Endothelial cell of umbilical vein (primary cell): ENCODE data around the gene CHRNA5. TPM values are rescaled to one million over a fixed set of nuclear protein-coding genes. Genes with fewer than 3 reads are reported as not detected.
A peak's percentile ranks its signal among the peaks of the same experiment; 100 is the strongest.

Experiments
- BruUV-seq: library from RNA; stranded (reverse); fragments of 400-500 nt; replicated peaks from 2 replicates; lab custom pipeline; 2021; lab: Mats Ljungman, UMichigan
- CTCF ChIA-PET: fragments of 300-600, 350-600 bp; sonication (Branson Sonifier 250); formaldehyde crosslinking; loops from one replicate; lab custom pipeline; 2021; ENCODE audit warnings: antibody characterized with exemption, inconsistent platforms; lab: Charles Lee
- POLR2A ChIA-PET: fragments of 300-600, 350-600 bp; sonication (Branson Sonifier 250); formaldehyde crosslinking; loops from one replicate; lab custom pipeline; 2021; ENCODE audit warnings: antibody characterized with exemption, inconsistent platforms; lab: Charles Lee
- DNase-seq: peaks from one replicate; pipeline ENCODE4 v3.0.0-alpha.2; 2011; ENCODE audit warnings: low read depth, low spot score
- FAIRE-seq: peaks from 2 replicates; lab custom pipeline; 2011; peaks lifted over from hg19 to GRCh38; lab: Jason Lieb, UNC
- H2AFZ ChIP-seq: 2 replicates; pipeline ENCODE4 v1.6.0; 2012; ENCODE audit warnings: low read depth, low read length, control low read depth, inconsistent platforms
- H3K27ac ChIP-seq: 2 replicates; pipeline ENCODE4 v1.5.1; 2011; ENCODE audit warnings: low read depth, mild to moderate bottlenecking, control low read depth, low read length, moderate library complexity; ENCODE audit not compliant: insufficient read depth
- H3K27me3 ChIP-seq, 2 experiments: 2 replicates each; pipeline versions ENCODE4 v1.6.0 to v1.6.1; 2011; ENCODE audit warnings: low read length in 2 of 2, mixed read lengths in 1 of 2; ENCODE audit not compliant: control insufficient read depth in 2 of 2, insufficient read depth in 2 of 2
- H3K36me3 ChIP-seq, 2 experiments: 2 replicates in 1 of 2; 3 replicates in 1 of 2; pipeline ENCODE4 v1.5.1; 2011; ENCODE audit warnings: low read length in 2 of 2, mild to moderate bottlenecking in 1 of 2, moderate library complexity in 1 of 2; ENCODE audit not compliant: control insufficient read depth in 2 of 2, insufficient read depth in 2 of 2; ENCODE audit errors: extremely low read depth in 1 of 2
- H3K4me1 ChIP-seq: 3 replicates; pipeline ENCODE4 v1.5.1; 2011; ENCODE audit warnings: mild to moderate bottlenecking, low read length; ENCODE audit not compliant: control insufficient read depth, insufficient read depth; ENCODE audit errors: extremely low read depth
- H3K4me2 ChIP-seq: 2 replicates; pipeline ENCODE4 v1.6.1; 2011; ENCODE audit warnings: low read length, control low read depth, mixed read lengths; ENCODE audit not compliant: insufficient read depth
- H3K4me3 ChIP-seq, 3 experiments: fragments of 200-600 bp in 1 of 3; sonication (generic), shearing (Covaris generic) in 1 of 3; replicated peaks in 1 of 3; 2 replicates each; pipeline ENCODE4 v1.5.1; 2011 to 2016; ENCODE audit warnings: control low read depth in 3 of 3, low read length in 3 of 3, mild to moderate bottlenecking in 2 of 3, inconsistent platforms in 1 of 3, low read depth in 1 of 3, moderate library complexity in 1 of 3; ENCODE audit not compliant: insufficient read depth in 1 of 3
- H3K79me2 ChIP-seq: 2 replicates; pipeline ENCODE4 v1.6.0; 2012; ENCODE audit warnings: low read length, inconsistent platforms; ENCODE audit not compliant: control insufficient read depth, insufficient read depth
- H3K9ac ChIP-seq: replicated peaks from 2 replicates; pipeline ENCODE3; 2011; ENCODE audit warnings: low read length, control low read depth; ENCODE audit not compliant: insufficient read depth; ENCODE audit errors: extremely low read depth
- H3K9me1 ChIP-seq: replicated peaks from 3 replicates; pipeline ENCODE4 v1.6.0; 2011; ENCODE audit warnings: mild to moderate bottlenecking, low read length; ENCODE audit not compliant: control insufficient read depth, insufficient read depth; ENCODE audit errors: extremely low read depth
- H3K9me3 ChIP-seq: replicated peaks from 2 replicates; pipeline ENCODE4 v1.5.1; 2012; ENCODE audit warnings: low read length, inconsistent platforms; ENCODE audit not compliant: control insufficient read depth, insufficient read depth
- H4K20me1 ChIP-seq: replicated peaks from 2 replicates; pipeline ENCODE3; 2011; ENCODE audit warnings: mild to moderate bottlenecking, low read length; ENCODE audit not compliant: control insufficient read depth, insufficient read depth; ENCODE audit errors: extremely low read depth
- CTCF ChIP-seq, 2 donors: IDR thresholded peaks; 1 replicate in 1 of 2; 2 replicates in 1 of 2; pipeline ENCODE4 v1.5.1; 2011; ENCODE audit warnings: low read length in 2 of 2, mild to moderate bottlenecking in 2 of 2, moderate library complexity in 2 of 2, control low read depth in 1 of 2, inconsistent platforms in 1 of 2, low read depth in 1 of 2; ENCODE audit not compliant: insufficient read depth in 1 of 2; ENCODE audit errors: extremely low read depth in 1 of 2
- EZH2 ChIP-seq: IDR thresholded peaks from 2 replicates; pipeline ENCODE4 v1.6.1; 2012; ENCODE audit warnings: borderline replicate concordance, low read depth, mild to moderate bottlenecking, moderate library complexity, low read length, inconsistent platforms; ENCODE audit not compliant: severe bottlenecking
- FOS ChIP-seq: IDR thresholded peaks from 2 replicates; pipeline ENCODE4 v1.6.1; 2011; ENCODE audit warnings: mild to moderate bottlenecking, low read length, moderate library complexity, borderline replicate concordance; ENCODE audit not compliant: insufficient read depth
- GATA2 ChIP-seq: IDR thresholded peaks from 2 replicates; pipeline ENCODE4 v1.7.0; 2011; ENCODE audit warnings: low read depth, mild to moderate bottlenecking, moderate library complexity, mixed read lengths, low read length; ENCODE audit not compliant: insufficient read length, insufficient read depth
- JUN ChIP-seq: IDR thresholded peaks from 2 replicates; pipeline ENCODE4 v1.6.1; 2011; ENCODE audit warnings: borderline replicate concordance, low read depth; ENCODE audit not compliant: insufficient read length, insufficient read depth
- MAX ChIP-seq: IDR thresholded peaks from 2 replicates; pipeline ENCODE4 v1.6.1; 2011; ENCODE audit not compliant: insufficient read depth, insufficient read length
- MYC ChIP-seq: IDR thresholded peaks from one replicate; pipeline ENCODE4 v1.6.1; 2011; ENCODE audit warnings: mild to moderate bottlenecking, low read depth, low read length
- POLR2A ChIP-seq: IDR thresholded peaks from 2 replicates; pipeline ENCODE4 v1.6.1; 2012; ENCODE audit warnings: low read depth, mild to moderate bottlenecking, control low read depth, low read length
- POLR2AphosphoS5 ChIP-seq: IDR thresholded peaks from 2 replicates; pipeline ENCODE4 v1.6.1; 2012; ENCODE audit warnings: low read depth, mild to moderate bottlenecking, control low read depth, low read length, moderate library complexity; ENCODE audit not compliant: insufficient read depth
- dilution Hi-C: fragments of 300-500 bp; cut with MboI; formaldehyde crosslinking; loops from one replicate; pipeline ENCODE4 v1.15.0; 2019; ENCODE audit warnings: low sequenced_read_pairs; ENCODE audit not compliant: extremely low pct_ligation_motif_present
- intact Hi-C: fragments of 100-400 bp; cut with micrococcal nuclease; formaldehyde crosslinking; loops from one replicate; pipeline ENCODE4 v1.10.0; 2022
- polyA plus RNA-seq, 4 experiments: library from polyadenylated mRNA; depleted of rRNA in 3 of 4; stranded (reverse) in 3 of 4; unstranded in 1 of 4; fragments of >200 nt; gene quantifications; 2 replicates each; pipeline versions ENCODE4 v1.2.1 to v1.2.3, GENCODE V29; 2011 to 2012; ENCODE audit warnings: missing spikeins in 1 of 4
- total RNA-seq: library from RNA; stranded (reverse); gene quantifications from 2 replicates; pipeline ENCODE4 v1.2.3, GENCODE V29; 2021

CHRNA5 gene
- total and polyA plus RNA-seq, 2 donors (not counting 3 experiments of a cell fraction or from before 2014, with no cell fraction given), result 6.4 to 12.7 TPM

GRCh38 chr15:78564743-78565096 is 600 bp upstream of the CHRNA5 start:
- CTCF ChIA-PET, result interaction anchor here (1.0 to 2.5 kb wide), 8 partner anchors 15 to 308 kb away, joined by 3 to 27 read pairs (median 6); partner anchors contain the start of genes MORF4L1 and PSMA4
- H3K27ac ChIP-seq, result no peak overlapping the region
- no peaks in the 10 kb centered on the region for H3K9me3 ChIP-seq
- dilution Hi-C loops, result no loop called here
- no peaks in the 10 kb centered on the region for H3K79me2 ChIP-seq
- peaks cover 12% of the 10 kb centered on the region for H3K4me1 ChIP-seq
- no peak overlapping the region for H3K9ac ChIP-seq
- BruUV-seq, result no TSS peak
- TF ChIP-seq CTCF (IDR thresholded peaks at IDR 0.05; ENCODE audit: extremely low read depth in 1 of 2, insufficient read depth in 1 of 2, low read depth in 1 of 2, low read length in 2 of 2) (no peak), FOS (no peak), GATA2 (no peak), EZH2 (no peak), MAX (no peak), MYC (no peak), POLR2AphosphoS5 (no peak), JUN (no peak), POLR2A (no peak)
- H3K4me2 ChIP-seq, result peak overlapping the region; percentile 99
- H3K27me3 ChIP-seq, result peaks cover 2 to 7% of the 10 kb centered on the region in 2 experiments
- intact Hi-C loops, result loop anchor here (1.0 kb wide), 1 partner anchor 24 kb away; the partner anchor contains the start of gene PSMA4
- peak overlapping the region; percentile 71 for H2AFZ ChIP-seq
- H4K20me1 ChIP-seq, result no peaks in the 10 kb centered on the region
- DNase-seq (no peak), FAIRE-seq (no peak)
- H3K9me1 ChIP-seq, result no peaks in the 10 kb centered on the region
- POLR2A ChIA-PET, result interaction anchor here (0.6 to 1.3 kb wide), 4 partner anchors 15 to 265 kb away, joined by 3 to 7 read pairs (median 6); partner anchors contain the start of genes PSMA4 and SKIC8
- H3K4me3 ChIP-seq, result no peak overlapping the region
- no peaks in the 10 kb centered on the region for H3K36me3 ChIP-seq
